Glutamatergic neuron (in vitro differentiated cells): ENCODE measurements around the gene BMP7. TPM values are rescaled to one million over a fixed set of nuclear protein-coding genes. Genes with fewer than 3 reads are reported as not detected.

Experiments used
- DNase-seq: peaks from one replicate; pipeline ENCODE4 v3.0.0; 2022
- H3K27ac Mint-ChIP-seq: one replicate; pipeline ENCODE4 v1.8.0; 2020; ENCODE audit warnings: mild to moderate bottlenecking, mixed read lengths, inconsistent platforms; ENCODE audit not compliant: unreplicated experiment
- H3K27me3 Mint-ChIP-seq: one replicate; pipeline ENCODE4 v1.8.0; 2020; ENCODE audit warnings: mild to moderate bottlenecking, moderate library complexity, mixed read lengths, inconsistent platforms; ENCODE audit not compliant: unreplicated experiment
- H3K36me3 Mint-ChIP-seq: one replicate; pipeline ENCODE4 v1.8.0; 2020; ENCODE audit warnings: mild to moderate bottlenecking, mixed read lengths, inconsistent platforms; ENCODE audit not compliant: unreplicated experiment
- H3K4me1 Mint-ChIP-seq: one replicate; pipeline ENCODE4 v1.8.0; 2020; ENCODE audit warnings: mild to moderate bottlenecking, low read depth, mixed read lengths, inconsistent platforms; ENCODE audit not compliant: unreplicated experiment
- H3K4me3 Mint-ChIP-seq: one replicate; pipeline ENCODE4 v1.8.0; 2020; ENCODE audit warnings: mild to moderate bottlenecking, mixed read lengths, inconsistent platforms; ENCODE audit not compliant: unreplicated experiment
- H3K9me3 Mint-ChIP-seq: one replicate; pipeline ENCODE4 v1.8.0; 2020; ENCODE audit warnings: mild to moderate bottlenecking, moderate library complexity, mixed read lengths, inconsistent platforms; ENCODE audit not compliant: unreplicated experiment
- CTCF ChIP-seq: fragments of 200-600 bp; sonication (generic); IDR thresholded peaks from one replicate; pipeline ENCODE4 v1.5.0; 2021; ENCODE audit not compliant: partially characterized antibody, unreplicated experiment
- total RNA-seq: library from RNA; stranded (reverse); fragmentation: NEBNext Ultra II Directional; extraction: Animal tissue kit (Norgen Biotek cat#: 25700); gene quantifications from one replicate; pipeline ENCODE4 v1.2.1, GENCODE V29; 2021; ENCODE audit not compliant: unreplicated experiment

BMP7 gene
- total RNA-seq, 1 donor from 2014 or later = 8.7 TPM

- TF ChIP-seq CTCF = no peak
- H3K9me3 Mint-ChIP-seq = no peaks in the 10 kb centered on the region
- no peaks in the 10 kb centered on the region for H3K4me1 Mint-ChIP-seq
- DNase-seq = no peak
- no peak overlapping the region for H3K27ac Mint-ChIP-seq
- H3K36me3 Mint-ChIP-seq = no peaks in the 10 kb centered on the region
- H3K4me3 Mint-ChIP-seq = no peak overlapping the region
- H3K27me3 Mint-ChIP-seq = no peaks in the 10 kb centered on the region
Observed at GRCh38 chr20:57189713-57190112, 76.7 kb downstream of the BMP7 start.

GRCh38 chr20:57188576-57189079 lies 77.8 kb downstream of the BMP7 start:
- no peak overlapping the region for H3K4me3 Mint-ChIP-seq
- H3K27me3 Mint-ChIP-seq = no peaks in the 10 kb centered on the region
- no peak for TF ChIP-seq CTCF
- H3K36me3 Mint-ChIP-seq = no peaks in the 10 kb centered on the region
- H3K4me1 Mint-ChIP-seq = no peaks in the 10 kb centered on the region
- no peak for DNase-seq
- no peaks in the 10 kb centered on the region for H3K9me3 Mint-ChIP-seq
- no peak overlapping the region for H3K27ac Mint-ChIP-seq

- H3K4me3 Mint-ChIP-seq = no peak overlapping the region
- no peaks in the 10 kb centered on the region for H3K9me3 Mint-ChIP-seq
- H3K27me3 Mint-ChIP-seq = no peaks in the 10 kb centered on the region
- no peak for DNase-seq
- no peak for TF ChIP-seq CTCF
- no peak overlapping the region for H3K27ac Mint-ChIP-seq
- no peaks in the 10 kb centered on the region for H3K36me3 Mint-ChIP-seq
- no peaks in the 10 kb centered on the region for H3K4me1 Mint-ChIP-seq
Observed at GRCh38 chr20:57188056-57188455, 78.4 kb downstream of the BMP7 start.

GRCh38 chr20:57187068-57187634 lies 79.3 kb downstream of the BMP7 start:
- H3K4me3 Mint-ChIP-seq = no peak overlapping the region
- no peaks in the 10 kb centered on the region for H3K4me1 Mint-ChIP-seq
- no peaks in the 10 kb centered on the region for H3K9me3 Mint-ChIP-seq
- no peak overlapping the region for H3K27ac Mint-ChIP-seq
- H3K36me3 Mint-ChIP-seq = no peaks in the 10 kb centered on the region
- H3K27me3 Mint-ChIP-seq = no peaks in the 10 kb centered on the region
- no peak for DNase-seq
- no peak for TF ChIP-seq CTCF

- no peaks in the 10 kb centered on the region for H3K4me1 Mint-ChIP-seq
- H3K36me3 Mint-ChIP-seq = no peaks in the 10 kb centered on the region
- H3K27me3 Mint-ChIP-seq = no peaks in the 10 kb centered on the region
- H3K9me3 Mint-ChIP-seq = no peaks in the 10 kb centered on the region
- H3K4me3 Mint-ChIP-seq = no peak overlapping the region
- no peak overlapping the region for H3K27ac Mint-ChIP-seq
- no peak for TF ChIP-seq CTCF
- DNase-seq = no peak
Observed at GRCh38 chr20:57186192-57186591, 80.2 kb downstream of the BMP7 start.
